C4-2B (cell line): ENCODE results near the gene CALHM3.

Experiments
- H3K27ac ChIP-seq: fragments of 450-650 bp; 2 replicates; pipeline ENCODE4 v1.5.1; 2017
- ZFX ChIP-seq: fragments of 450-650 bp; IDR thresholded peaks from 2 replicates; pipeline ENCODE4 v1.6.1; 2017
- TF ChIP-seq, protein P1 (sequence below): fragments of 450-650 bp; conservative IDR thresholded peaks from 2 replicates; pipeline ENCODE4 v1.5.1; 2017; ENCODE audit warnings: mild to moderate bottlenecking

Gene CALHM3

DNA sequence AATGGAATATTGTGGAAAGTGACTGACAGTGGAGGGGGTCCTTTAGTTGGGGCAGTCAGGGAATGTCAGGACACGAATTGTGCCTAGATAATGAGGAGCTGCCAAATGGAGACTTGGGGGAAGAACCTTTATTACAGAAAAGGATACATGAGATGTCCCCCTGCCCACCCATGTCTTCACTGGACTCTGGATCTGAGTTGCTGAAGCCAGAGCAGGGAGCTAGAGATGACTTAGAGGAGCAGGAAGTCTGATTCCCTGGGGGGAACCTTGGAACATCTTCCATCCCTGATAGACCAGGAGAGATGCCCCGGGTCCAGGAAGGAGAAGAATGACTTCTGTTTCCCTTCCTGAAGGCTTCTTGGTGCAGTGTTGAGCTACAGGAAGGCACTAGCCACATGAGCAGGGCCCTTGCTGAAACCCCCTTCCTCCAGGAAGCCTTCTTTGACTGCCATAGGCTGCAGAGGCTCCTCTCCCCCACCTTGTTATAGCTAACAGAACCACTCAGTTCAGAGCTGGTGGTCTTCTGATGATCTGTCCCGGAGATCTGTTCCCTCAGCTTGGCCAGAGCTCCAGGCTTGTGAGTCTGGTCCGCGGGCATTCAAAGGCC is 13.7 kb upstream of the CALHM3 start:
- H3K27ac ChIP-seq, result no peak overlapping the region
- no peak for TF ChIP-seq ZFX
- TF ChIP-seq, protein P1, sequence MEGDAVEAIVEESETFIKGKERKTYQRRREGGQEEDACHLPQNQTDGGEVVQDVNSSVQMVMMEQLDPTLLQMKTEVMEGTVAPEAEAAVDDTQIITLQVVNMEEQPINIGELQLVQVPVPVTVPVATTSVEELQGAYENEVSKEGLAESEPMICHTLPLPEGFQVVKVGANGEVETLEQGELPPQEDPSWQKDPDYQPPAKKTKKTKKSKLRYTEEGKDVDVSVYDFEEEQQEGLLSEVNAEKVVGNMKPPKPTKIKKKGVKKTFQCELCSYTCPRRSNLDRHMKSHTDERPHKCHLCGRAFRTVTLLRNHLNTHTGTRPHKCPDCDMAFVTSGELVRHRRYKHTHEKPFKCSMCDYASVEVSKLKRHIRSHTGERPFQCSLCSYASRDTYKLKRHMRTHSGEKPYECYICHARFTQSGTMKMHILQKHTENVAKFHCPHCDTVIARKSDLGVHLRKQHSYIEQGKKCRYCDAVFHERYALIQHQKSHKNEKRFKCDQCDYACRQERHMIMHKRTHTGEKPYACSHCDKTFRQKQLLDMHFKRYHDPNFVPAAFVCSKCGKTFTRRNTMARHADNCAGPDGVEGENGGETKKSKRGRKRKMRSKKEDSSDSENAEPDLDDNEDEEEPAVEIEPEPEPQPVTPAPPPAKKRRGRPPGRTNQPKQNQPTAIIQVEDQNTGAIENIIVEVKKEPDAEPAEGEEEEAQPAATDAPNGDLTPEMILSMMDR, result no peak

- TF ChIP-seq, protein P1, result no peak
- no peak for TF ChIP-seq ZFX
- no peak overlapping the region for H3K27ac ChIP-seq
Measured at GRCh38 chr10:103491729-103492364, 12.8 kb upstream of the CALHM3 start.

- no peak for TF ChIP-seq ZFX
- no peak overlapping the region for H3K27ac ChIP-seq
Measured at GRCh38 chr10:103490986-103491314, 11.9 kb upstream of the CALHM3 start.

DNA sequence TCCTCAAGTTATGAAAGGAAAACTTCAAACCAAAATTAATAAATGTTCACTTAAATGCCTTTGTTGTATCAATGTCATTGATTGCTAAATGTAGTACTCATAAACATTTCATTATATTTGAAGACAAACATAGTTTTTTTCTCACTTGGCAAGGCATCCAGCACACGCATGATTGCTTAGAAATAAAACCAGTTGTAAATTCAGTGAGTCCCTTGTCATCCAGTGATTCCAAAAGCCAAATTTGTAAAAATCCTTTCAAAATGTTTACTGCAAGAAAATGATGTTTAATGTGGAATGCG is 8.3 kb upstream of the CALHM3 start:
- no peak for TF ChIP-seq ZFX
- TF ChIP-seq, protein P1, result no peak
- no peak overlapping the region; the same call in 1 of the 2 replicates for H3K27ac ChIP-seq

GRCh38 chr10:103486635-103487409 is 7.8 kb upstream of the CALHM3 start:
- peak overlapping the region; percentile 20; the same call in 1 of the 2 replicates for H3K27ac ChIP-seq

- TF ChIP-seq, protein P1, result peak; percentile 83
- no peak for TF ChIP-seq ZFX
- no peak overlapping the region for H3K27ac ChIP-seq
Measured at GRCh38 chr10:103481974-103482531, 3.0 kb upstream of the CALHM3 start.

- H3K27ac ChIP-seq, result no peak overlapping the region
- TF ChIP-seq, protein P1, result no peak
- no peak for TF ChIP-seq ZFX
Measured at GRCh38 chr10:103480521-103480920, 1.5 kb upstream of the CALHM3 start.

- no peak for TF ChIP-seq ZFX
- TF ChIP-seq, protein P1, result no peak
- H3K27ac ChIP-seq, result no peak overlapping the region
Measured at GRCh38 chr10:103478671-103479070, 369 bp downstream of the CALHM3 start.
